HG03103 (cell line): ENCODE results near the gene TP53I13.

Experiments used
- ATAC-seq: cut with Tn5 transposase; IDR thresholded peaks from one replicate; pipeline ENCODE4 v1.9.1; 2021; ENCODE audit warnings: low read depth; ENCODE audit not compliant: unreplicated experiment

The TP53I13 gene

DNA sequence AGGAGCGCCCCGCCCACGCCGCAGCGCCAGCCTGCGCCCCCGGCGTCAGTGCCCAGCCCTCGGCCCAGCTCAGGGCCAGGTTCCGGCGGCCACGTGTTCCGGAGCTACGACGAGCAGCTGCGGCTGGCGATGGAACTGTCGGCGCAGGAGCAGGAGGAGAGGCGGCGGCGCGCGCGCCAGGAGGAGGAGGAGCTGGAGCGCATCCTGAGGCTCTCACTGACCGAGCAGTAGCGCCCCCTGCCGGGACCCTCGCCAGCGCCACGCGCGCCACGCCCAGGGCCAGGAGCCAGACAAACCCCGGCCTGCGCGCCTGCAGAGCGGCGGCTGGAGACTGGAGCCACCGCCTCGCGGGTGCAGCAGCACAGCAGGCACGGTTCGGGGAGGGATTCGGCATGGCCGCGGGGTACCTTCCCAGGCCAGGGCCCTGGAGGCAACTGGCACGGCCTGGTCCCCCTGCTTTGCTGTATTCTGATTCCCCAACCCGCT is 44.9 kb downstream of the TP53I13 start:
- no peak for ATAC-seq

DNA sequence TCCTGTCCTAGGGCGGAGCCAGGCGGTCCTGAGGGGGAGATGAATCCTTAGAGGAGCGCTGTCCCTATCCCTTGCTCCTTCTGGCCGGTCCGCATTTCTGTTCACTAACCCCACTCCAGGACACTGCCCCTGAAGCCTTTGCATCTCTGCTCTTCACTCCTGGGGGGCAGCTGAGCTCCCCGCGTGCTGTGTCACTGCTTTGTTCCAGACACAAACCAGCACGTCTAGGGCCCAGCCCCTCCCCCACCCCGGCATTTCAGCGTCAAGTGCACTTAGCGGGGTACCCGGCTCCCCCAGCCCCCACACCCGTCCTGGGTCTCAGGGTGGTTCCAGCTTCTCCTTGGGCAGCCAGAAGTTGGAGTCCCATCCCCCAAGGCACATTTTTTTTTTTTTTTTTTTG is 45.4 kb downstream of the TP53I13 start:
- ATAC-seq = no peak

GRCh38 chr17:29614349-29615047 is 46.0 kb downstream of the TP53I13 start:
- no peak for ATAC-seq

DNA sequence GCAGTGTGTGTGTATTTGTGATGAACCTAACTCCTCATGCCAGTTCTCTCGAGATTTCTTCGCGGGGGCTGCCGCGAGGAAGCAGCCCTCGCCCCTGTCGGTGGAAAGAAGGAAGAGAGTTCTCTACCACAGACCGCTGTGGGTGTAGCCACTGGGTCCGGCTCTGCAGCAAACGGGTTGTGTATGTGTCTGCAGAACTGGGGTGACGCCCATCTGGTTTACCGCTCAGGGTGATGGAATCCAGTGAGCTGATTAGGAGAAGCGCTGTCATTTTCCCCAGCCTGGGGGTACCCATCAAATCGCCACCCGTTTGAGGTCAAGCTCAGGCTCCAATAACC is 46.5 kb downstream of the TP53I13 start:
- ATAC-seq = no peak

GRCh38 chr17:29615492-29616299 is 47.2 kb downstream of the TP53I13 start:
- no peak for ATAC-seq

DNA sequence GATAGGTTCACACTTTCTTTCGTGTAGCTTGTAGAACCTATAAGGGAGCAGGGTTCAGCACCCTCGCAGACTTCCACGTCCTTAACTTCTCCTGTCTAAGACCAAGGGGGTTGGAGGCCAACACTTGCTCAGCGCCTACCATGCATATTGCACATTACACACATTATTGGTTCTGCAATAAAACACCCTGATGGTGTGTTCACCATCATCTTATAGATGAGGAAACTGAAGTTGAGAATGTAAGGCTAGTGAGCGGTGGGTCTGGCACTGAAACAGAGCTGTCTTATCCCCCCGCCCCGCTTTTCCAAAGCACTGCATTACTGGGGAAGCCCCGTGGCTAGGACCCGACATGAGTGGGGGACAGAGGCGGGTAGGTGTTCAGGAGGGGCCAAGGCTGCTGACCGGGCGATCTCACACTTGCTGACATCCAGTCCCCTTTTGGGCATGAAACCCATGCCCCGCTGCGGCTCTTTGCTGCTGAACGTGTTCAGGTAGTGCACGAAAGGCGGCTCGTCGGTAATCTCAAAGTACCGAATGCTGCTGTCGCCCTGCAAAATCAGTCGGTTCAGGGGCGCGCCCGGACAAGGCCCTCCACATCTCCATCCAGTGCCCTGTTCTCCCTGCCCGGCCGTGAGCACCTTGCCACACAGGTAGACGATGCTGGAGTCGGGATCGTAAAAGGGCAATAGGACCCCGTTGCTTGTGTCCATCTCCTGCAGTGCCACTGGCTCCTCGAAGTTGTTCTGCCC is 48.0 kb downstream of the TP53I13 start:
- ATAC-seq = no peak

GRCh38 chr17:29617125-29617480 is 48.6 kb downstream of the TP53I13 start:
- peak; percentile 45 for ATAC-seq

GRCh38 chr17:29617481-29618271 is 49.2 kb downstream of the TP53I13 start:
- no peak for ATAC-seq

DNA sequence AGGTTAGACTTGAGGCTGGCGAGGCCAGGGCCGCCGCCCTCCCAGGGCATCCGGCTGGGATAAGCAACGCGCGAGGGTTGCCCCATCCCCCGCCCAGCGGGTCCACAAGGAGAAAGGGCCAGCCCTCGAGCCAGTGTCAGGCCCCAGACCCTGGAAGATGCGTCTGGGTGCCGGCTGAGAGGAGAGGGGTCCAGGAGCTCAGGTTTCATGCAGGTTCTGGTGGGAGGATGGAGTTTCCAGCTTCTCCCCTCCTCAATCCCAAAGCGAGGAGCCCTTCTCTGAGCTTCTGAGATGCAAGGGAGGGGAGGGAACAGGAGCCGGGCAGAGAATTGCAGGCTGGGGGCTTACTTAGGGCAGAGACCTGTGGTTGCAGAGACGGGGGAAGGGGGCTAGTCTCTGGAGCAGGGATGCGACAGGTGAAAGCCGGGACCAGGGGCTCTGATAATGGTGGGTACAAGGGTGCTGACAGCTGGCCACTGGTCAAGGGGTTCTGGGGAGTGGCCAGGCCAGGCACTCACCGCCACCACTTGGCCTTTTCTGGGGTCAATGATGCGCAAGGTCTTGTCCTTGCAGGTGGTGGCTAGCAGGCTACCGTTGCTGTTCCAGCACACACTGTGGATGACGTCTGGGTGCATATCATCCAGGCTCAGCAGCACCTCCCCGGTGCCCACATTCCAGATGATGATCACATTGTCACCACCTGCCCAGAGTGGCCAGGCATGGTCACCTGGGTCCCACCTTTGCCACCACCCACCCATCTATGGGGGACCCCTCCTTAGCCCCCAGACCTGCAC is 50.0 kb downstream of the TP53I13 start:
- no peak for ATAC-seq

DNA sequence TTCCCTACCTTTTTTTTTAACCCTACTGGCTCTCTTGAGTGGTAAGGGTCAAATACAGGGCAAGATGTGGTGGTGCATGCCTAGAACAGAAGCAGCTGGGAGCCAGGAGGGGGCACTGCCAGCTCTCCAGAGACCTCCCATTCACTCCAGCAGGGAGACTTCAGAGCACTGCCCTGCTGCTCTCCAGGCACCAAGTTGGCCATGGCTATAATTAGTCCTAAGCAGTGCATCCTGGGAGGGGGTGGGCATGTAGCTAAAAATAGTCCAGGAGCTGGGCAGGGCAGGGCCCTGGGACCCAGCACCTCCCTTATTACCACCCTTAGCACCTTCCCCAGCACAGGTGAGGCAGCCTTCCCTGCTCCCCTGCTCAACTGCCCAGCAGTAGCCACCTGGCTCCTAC is 50.8 kb downstream of the TP53I13 start:
- ATAC-seq = no peak

DNA sequence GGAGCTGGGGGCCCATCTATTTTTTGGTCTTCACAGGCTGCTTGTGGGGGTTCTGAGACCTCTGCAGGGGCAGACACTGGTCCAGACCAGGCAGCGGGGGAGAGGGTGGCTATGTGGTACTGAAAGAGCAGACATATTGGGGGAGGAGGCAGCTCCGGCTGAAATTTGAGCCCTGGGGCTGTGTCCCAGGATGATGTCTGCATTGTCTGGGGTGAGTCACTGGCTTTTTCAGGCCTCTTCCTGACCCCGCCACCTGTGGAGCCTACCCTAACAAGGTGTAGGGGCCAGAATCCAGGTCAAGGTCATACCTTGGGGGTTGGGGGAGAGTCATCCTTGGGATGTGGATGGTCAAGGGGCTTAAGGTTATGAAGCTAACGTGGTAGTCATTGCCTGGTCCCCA is 51.8 kb downstream of the TP53I13 start:
- no peak for ATAC-seq

DNA sequence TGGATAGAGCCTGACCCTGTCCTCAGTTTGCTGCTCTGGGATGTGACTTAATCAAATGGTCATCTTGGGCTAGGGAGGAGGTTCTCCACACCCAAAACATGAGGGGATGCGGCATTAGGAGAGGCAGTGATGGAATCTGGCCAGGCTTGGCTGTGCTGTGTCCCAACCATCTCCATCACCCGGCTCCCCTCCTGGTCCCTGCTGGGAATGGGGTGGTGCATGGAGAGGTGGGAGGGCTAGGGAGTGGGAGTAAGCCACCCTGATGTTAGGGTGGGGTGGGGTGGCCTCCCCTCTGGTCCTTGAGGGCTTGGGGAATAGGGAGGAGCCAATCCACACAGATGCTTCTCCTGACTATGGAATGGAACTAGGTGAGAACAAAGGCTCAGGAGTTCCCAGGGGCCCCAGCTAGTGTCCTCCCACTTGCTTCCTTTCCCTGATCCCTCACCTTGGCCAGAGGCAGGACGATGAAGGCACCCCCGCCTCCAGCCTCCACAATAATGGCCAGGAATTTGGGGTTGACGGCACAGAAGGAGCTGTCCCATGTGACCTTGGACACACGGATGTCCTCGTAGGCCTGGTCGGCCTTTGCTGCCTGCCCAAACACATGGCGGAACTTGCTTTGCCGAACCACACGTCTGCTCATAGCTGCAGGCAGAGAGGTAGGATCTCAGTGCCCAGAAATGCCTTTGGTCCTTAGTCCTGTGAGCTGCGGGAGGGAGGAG is 52.4 kb downstream of the TP53I13 start:
- no peak for ATAC-seq

- ATAC-seq = no peak
Observed at GRCh38 chr17:29621751-29622194, 53.3 kb downstream of the TP53I13 start.
